AG04450 (cell line): ENCODE measurements around the gene RNFT2. TPM values are rescaled to one million over a fixed set of nuclear protein-coding genes. Genes with fewer than 3 reads are reported as not detected.

Experiments
- CTCF ChIA-PET: fragments of 300-600, 350-600 bp; formaldehyde crosslinking; extraction: SDS; loops from one replicate; lab custom pipeline; 2022; ENCODE audit warnings: antibody characterized with exemption, inconsistent platforms; lab: Charles Lee
- POLR2A ChIA-PET: fragments of 350-600 bp; formaldehyde crosslinking; extraction: SDS; loops from one replicate; lab custom pipeline; 2021; ENCODE audit warnings: antibody characterized with exemption, inconsistent platforms; lab: Yijun Ruan, JAX
- DNase-seq: peaks from one replicate; pipeline ENCODE4 v3.0.0-alpha.2; 2011; ENCODE audit warnings: low read depth, low spot score
- H3K27ac ChIP-seq: one replicate; pipeline ENCODE4 v1.5.1; 2012; ENCODE audit warnings: low read depth, low read length, control low read depth
- H3K27me3 ChIP-seq: one replicate; pipeline ENCODE4 v1.6.0; 2012; ENCODE audit warnings: low read length; ENCODE audit not compliant: control insufficient read depth, insufficient read depth
- H3K4me3 ChIP-seq: 2 replicates; pipeline ENCODE4 v1.5.1; 2011; ENCODE audit warnings: mild to moderate bottlenecking, low read depth, low read length, control low read depth
- H3K9me3 ChIP-seq: 2 replicates; pipeline ENCODE4 v1.5.1; 2012; ENCODE audit warnings: low read length; ENCODE audit not compliant: control insufficient read depth, insufficient read depth
- polyA plus RNA-seq: library from polyadenylated mRNA; depleted of rRNA; stranded (reverse); fragments of >200 nt; gene quantifications from 2 replicates; pipeline ENCODE4 v1.2.3, GENCODE V29; 2011
- TF ChIP-seq, protein P1 (sequence below): IDR thresholded peaks from 2 replicates; pipeline ENCODE4 v1.5.1; 2011; ENCODE audit warnings: low read depth, low read length, control low read depth, inconsistent platforms

Gene RNFT2
- polyA plus RNA-seq, 1 experiment: 2.3 TPM

DNA sequence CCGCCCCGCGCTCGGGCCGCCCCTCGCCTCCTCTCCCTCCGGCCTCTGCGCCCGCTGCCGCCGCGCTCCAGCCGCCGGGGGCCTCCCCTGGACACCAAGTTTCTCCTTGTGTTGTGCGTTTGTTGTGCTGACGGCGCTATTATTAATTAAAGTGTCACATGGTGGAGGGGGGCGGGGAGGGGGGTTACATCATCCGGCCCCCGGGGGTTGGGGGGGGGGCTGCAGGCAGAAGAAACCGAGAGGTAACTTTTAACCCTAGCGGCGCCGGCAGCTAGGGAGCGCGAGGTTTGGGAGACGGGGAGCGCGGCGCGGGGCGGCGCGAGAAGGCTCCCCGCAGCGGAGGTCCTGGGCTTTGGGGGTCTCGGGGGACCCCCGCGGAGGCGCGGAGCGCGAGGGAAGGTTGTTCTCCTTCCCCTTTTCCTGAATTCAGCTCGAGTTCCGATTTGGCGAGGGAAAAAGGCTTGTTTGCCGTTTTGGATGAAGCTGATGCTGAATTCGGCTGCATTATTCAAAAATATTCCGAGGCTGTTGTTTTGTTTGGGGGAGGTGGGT, 143.3 kb downstream of the RNFT2 start, which contains the start of gene HRK:
Gene HRK, minus strand, starts transcription at position 117 of the 552 bp plus-strand sequence. CDS start 134 bp downstream, outside the sequence.
- TF ChIP-seq, protein P1, sequence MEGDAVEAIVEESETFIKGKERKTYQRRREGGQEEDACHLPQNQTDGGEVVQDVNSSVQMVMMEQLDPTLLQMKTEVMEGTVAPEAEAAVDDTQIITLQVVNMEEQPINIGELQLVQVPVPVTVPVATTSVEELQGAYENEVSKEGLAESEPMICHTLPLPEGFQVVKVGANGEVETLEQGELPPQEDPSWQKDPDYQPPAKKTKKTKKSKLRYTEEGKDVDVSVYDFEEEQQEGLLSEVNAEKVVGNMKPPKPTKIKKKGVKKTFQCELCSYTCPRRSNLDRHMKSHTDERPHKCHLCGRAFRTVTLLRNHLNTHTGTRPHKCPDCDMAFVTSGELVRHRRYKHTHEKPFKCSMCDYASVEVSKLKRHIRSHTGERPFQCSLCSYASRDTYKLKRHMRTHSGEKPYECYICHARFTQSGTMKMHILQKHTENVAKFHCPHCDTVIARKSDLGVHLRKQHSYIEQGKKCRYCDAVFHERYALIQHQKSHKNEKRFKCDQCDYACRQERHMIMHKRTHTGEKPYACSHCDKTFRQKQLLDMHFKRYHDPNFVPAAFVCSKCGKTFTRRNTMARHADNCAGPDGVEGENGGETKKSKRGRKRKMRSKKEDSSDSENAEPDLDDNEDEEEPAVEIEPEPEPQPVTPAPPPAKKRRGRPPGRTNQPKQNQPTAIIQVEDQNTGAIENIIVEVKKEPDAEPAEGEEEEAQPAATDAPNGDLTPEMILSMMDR: no peak
- Histone ChIP-seq H3K27ac (no peak within 1 kb of the TSS), H3K9me3 (no peaks in the 10 kb centered on the region; the same call in 1 of the 2 replicates), H3K4me3 (peak within 1 kb of the TSS; percentile 27; the same call in 1 of the 2 replicates), H3K27me3 (peaks cover 68% of the 10 kb centered on the region)
- ChIA-PET POLR2A (interaction anchor here (0.6 kb wide), 1 partner anchor 20 kb away, joined by 3 read pairs; no protein-coding TSS in a partner anchor), CTCF (interaction anchor here (1.0 to 2.3 kb wide), 2 partner anchors 172 to 217 kb away, joined by 3 to 13 read pairs; no protein-coding TSS in a partner anchor)
- DNase-seq: no peak

- POLR2A ChIA-PET: no interaction called here
- DNase-seq: no peak
- peaks cover 64% of the 10 kb centered on the region for H3K27me3 ChIP-seq
Observed at GRCh38 chr12:116881877-116882507, 143.9 kb downstream of the RNFT2 start.

GRCh38 chr12:116882742-116883141, 144.6 kb downstream of the RNFT2 start:
- H3K27ac ChIP-seq: no peak overlapping the region
- TF ChIP-seq, protein P1: peak; percentile 56
- peaks cover 59% of the 10 kb centered on the region for H3K27me3 ChIP-seq
- ChIA-PET CTCF (interaction anchor here (0.6 to 2.8 kb wide), 11 partner anchors 13 to 931 kb away, joined by 3 to 37 read pairs (median 4); no protein-coding TSS in a partner anchor), POLR2A (no interaction called here)
- no peak overlapping the region for H3K4me3 ChIP-seq
- no peaks in the 10 kb centered on the region; the same call in 1 of the 2 replicates for H3K9me3 ChIP-seq
- no peak for DNase-seq

More at GRCh38 chr12:116881877-116882507, 143.9 kb downstream of the RNFT2 start:
- CTCF ChIA-PET: interaction anchor here (0.6 to 2.8 kb wide), 11 partner anchors 12 to 282 kb away, joined by 3 to 37 read pairs (median 4); no protein-coding TSS in a partner anchor
- Histone ChIP-seq H3K27ac (no peak overlapping the region), H3K4me3 (no peak overlapping the region), H3K9me3 (no peaks in the 10 kb centered on the region; the same call in 1 of the 2 replicates)
- TF ChIP-seq, protein P1: no peak

DNA sequence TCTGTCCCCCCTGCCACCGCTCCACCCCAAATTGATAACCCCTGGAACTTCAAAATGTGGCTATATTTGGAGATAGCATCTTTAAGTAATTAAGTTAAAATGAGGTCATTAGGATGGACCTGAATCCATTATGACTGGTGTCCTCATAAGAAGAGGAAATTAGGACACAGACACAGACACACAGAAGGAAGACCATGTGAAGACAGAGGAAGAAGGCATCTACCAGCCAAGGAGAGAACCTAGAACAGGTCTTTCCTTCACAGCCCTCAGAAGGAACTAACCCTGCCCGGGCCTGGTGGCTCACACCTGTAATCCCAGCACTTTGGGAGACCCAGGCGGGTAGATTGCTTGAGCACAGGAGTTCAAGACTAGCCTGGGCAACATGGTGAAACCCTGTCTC, 146.8 kb downstream of the RNFT2 start:
- Histone ChIP-seq H3K9me3 (no peaks in the 10 kb centered on the region), H3K4me3 (no peak overlapping the region), H3K27me3 (peaks cover 41% of the 10 kb centered on the region), H3K27ac (no peak overlapping the region)
- CTCF ChIA-PET: no interaction called here
- POLR2A ChIA-PET: interaction anchor here (0.7 kb wide), 1 partner anchor 23 kb away, joined by 5 read pairs; no protein-coding TSS in a partner anchor
- TF ChIP-seq, protein P1: no peak
- no peak for DNase-seq
